ENCODE measurements around the gene ANKRD18A.

The ANKRD18A gene

DNA sequence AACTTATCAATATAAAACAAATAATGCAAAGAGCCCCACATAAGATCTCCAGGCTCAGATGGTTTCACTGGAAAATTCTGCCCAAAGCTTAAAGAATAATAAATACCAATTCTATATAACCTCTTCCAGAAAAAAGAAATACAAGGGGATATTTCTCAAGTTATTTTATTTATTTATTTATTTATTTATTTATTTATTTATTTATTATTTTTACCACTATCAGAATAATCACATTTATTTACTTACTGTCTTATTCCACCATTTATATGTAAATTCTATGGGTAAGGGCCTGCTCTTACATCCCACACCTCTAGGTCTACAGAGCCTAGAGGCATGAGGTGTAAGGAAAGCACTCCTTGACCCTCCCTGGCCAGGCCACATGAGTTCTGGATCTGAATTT is 91.1 kb downstream of the ANKRD18A start:
- DNase-seq (ENCODE audit: low read depth): no peak

GRCh38 chr9:38527503-38527902 is 92.9 kb downstream of the ANKRD18A start:
- no peak for DNase-seq (ENCODE audit: low read depth)

- no peak for DNase-seq (ENCODE audit: low read depth)
Measured at GRCh38 chr9:38526591-38526990, 93.8 kb downstream of the ANKRD18A start.

- DNase-seq (ENCODE audit: low read depth): no peak
Measured at GRCh38 chr9:38523121-38523520, 97.3 kb downstream of the ANKRD18A start.

- no peak for DNase-seq (ENCODE audit: low read depth)
Measured at GRCh38 chr9:38521762-38522161, 98.6 kb downstream of the ANKRD18A start.

All from CMK (cell line).